HG03354 (cell line): Measurements from ENCODE around the gene CELF4.
A peak's percentile ranks its signal among the peaks of the same experiment; 100 is the strongest.
"Not testable (repeated sequence)": the region's sequence is repeated elsewhere in the genome, so short reads cannot be mapped to it uniquely, and the experiment has no call there.

Experiments
- ATAC-seq: cut with Tn5 transposase; IDR thresholded peaks from one replicate; pipeline ENCODE4 v1.9.1; 2021; ENCODE audit warnings: mild to moderate bottlenecking; ENCODE audit not compliant: unreplicated experiment, poor library complexity, severe bottlenecking

The CELF4 gene

DNA sequence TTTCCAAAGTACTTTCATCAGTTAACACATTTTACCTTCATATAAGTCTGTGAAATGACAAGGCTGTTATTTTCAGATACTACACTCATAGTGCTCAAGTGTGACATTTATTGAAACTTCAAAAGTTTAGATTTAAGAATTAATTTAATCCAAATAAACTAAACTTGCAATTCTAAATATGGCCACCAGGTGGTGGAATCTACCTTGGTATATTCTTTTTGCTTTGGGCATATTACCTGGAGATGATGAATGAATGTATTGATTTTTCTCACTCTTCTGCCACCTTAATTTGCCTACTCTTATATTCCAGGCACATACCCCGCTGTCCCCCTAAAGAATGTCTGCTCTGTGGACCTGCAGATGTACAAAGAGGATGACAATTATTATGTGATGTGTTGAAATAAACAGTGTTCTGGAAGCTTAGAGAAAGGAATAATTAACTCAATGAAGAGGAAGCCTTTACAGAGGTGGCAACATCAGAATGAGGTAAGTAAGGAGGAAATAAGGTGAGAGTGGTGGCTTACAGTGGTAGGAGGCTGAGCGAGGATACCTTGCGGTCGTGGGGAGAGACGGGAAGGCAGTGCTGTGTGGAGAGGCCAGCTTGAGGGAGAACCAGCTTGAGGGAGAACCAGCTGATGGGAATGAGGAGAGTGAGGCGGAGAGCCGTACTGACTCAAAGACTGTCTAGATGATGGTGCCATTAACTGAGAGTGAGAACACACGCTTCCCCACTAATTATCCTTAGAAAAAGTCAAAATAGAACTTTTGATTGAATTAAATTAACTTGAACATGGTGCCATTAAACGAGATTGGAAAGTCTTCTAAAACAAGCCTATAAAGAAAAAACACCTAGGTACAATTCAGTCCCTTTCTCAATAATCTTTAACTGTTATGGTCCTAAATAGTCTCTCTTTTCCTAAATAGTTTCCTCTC lies 179.5 kb downstream of the CELF4 start:
- no peak for ATAC-seq

DNA sequence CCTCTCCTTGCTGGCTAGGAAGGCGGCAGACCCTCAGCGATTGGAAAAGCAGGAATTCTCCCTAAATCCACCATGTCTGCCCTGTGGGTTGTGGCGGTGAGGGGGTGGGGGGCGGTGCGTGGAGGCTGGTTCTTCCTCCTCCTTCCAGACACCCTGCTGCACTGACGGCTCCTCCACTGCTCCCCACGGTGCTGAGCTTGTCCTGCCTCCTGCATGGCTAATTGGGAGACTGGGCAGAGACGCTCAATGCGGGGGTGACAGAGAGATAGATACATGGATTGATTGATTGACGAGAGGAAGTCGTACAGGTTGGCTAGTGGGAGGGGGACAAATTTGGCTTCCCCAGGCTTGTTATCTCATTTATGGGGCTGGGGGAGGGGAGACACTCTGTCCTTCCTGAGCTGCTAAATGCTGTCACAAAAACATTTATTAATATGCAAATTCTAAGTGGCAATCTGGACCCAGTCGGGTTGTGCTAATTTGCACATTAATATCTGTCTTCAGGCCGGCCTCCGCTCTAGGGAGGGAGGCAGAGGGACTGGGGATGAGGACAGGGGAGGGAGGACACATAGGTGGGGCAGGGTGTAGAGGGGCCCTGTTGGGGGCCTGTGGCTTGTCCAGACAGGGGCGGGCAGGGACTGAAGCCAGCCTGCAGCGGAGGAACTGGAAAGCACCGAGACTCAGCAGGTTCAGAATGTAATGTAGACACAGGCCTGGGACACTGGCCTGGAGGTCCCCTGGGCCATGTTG lies 181.6 kb downstream of the CELF4 start:
- ATAC-seq, result no peak

DNA sequence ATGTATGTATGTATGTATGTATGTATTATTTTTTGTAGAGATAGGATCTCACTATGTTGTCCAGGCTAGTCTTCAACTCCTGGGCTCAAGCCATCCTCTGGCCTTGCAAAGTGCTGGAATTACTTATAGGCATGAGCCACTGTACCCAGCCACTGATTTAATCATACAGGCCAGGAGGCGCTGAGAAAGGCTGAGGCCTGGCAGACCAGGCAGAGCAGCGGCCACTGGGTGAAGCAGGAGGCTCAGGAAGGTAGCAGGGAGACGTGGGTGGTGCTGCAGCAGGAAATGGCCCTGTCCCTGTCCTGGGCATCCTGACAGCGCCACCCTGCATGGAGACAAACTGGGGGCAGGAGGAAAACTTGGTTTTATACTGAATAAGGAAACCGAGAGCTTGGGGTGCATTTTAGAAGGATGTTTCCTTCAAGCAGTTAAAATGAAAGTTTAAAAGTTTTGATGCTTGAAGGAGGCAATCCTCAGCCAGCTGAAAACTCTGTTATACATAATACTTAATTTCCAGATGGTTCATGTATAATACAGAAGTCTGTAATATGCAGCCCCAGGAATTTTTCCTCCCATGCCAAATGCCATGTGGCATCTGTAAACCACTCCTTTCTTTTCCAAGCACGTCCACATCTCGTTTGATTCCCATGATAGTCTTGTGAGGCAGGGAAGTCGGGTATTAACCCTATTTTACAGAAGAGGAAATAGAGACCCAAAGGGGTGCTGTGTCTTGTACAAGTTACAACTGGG lies 182.4 kb downstream of the CELF4 start:
- ATAC-seq, result no peak

- ATAC-seq, result no peak
These were observed 184.0 kb downstream of the CELF4 start for GRCh38 chr18:37381554-37381953.

DNA sequence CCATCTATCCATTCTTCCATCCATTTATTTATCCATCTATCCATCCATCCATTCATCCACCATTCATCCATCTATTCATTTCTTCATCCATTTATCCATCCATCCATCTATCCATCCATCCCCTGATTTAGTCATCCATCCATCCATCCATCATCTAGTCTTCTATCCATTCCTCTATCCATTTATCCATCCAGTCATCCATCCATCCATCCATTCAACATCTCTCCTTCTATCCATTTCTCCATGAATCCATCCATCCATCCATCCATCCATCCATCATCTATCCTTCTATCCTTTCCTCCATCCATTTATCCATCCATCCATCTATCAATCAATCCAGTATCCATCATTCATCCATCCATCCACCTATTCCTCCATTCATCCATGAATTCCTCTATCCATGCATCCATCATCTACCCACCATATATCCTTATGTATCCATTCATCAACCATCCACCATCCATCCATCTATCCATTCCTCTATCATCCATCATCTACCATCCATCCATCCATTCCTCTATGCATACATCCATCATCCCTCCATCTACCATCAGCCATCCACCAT lies 185.0 kb downstream of the CELF4 start:
- no peak for ATAC-seq

DNA sequence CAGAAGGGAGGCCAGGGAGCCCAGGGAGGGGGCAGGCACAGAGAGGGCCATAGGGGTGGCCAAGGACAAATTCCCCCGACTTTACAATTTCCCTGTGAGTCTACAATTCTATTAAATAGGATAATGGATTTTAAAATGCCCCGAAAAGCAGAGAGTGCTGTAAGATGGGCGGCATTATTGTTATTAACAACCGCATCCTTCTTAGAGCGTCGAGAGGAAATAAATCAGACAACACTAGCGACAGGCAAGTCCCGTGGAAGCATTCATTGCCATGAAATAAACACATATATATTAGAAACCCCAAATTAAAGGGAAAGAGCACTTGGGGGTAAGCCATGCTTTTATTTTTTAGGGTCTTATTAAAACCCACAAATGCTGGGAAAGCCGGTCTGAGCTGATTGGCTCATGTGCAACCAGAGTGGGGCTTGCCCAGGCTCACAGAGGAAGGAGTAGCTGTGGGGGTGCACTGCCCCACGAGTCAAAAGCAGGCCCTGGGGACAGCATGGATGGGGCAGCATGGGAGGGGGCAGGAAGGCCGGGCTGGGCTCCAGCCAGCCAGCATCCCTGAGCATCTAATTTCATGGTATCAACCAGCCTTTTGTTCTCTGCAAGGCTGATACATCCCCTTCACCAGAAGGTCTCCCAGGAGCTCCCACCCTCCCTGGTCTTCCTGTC lies 187.1 kb downstream of the CELF4 start:
- ATAC-seq, result no peak

DNA sequence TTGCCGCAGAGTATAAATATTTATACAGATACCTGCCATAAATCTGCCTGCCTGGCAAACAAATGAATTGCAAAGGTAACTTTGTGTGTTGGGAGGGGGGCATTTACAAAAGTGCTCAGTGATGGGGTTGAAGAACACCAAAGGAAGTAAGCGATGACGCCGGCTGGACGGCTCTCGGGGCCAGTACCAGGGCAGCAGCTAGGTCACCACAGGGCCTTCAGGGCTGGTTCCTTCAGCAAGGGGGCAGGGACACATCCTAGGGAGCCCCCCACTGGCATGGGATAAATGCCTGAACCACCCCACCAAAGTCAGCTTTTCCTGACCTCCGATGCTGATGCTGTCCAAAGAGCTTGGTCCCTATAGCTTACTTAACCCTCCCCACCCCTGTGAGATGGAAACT lies 190.4 kb downstream of the CELF4 start:
- no peak for ATAC-seq

- no peak for ATAC-seq
These were observed 197.3 kb downstream of the CELF4 start for GRCh38 chr18:37368110-37368954.

DNA sequence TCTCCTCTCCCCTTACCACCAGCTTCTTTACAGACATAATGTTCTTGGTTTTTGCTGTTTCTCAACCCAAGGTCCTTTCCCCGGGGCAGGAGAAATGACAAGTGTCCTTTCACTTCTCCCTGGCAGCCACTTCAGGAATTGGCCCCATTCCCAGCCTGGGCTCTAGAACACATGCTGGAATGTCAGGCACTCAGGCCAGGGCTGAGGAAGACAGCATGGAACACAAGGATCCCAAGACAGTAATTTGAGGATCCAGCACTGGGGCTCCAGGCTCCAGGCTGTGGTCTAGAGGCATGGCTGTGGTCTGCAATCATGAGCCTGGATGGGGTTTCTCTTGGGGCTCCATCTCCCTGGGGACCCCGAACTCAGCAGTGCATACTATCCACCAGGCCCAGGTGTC lies 201.4 kb downstream of the CELF4 start:
- no peak for ATAC-seq

DNA sequence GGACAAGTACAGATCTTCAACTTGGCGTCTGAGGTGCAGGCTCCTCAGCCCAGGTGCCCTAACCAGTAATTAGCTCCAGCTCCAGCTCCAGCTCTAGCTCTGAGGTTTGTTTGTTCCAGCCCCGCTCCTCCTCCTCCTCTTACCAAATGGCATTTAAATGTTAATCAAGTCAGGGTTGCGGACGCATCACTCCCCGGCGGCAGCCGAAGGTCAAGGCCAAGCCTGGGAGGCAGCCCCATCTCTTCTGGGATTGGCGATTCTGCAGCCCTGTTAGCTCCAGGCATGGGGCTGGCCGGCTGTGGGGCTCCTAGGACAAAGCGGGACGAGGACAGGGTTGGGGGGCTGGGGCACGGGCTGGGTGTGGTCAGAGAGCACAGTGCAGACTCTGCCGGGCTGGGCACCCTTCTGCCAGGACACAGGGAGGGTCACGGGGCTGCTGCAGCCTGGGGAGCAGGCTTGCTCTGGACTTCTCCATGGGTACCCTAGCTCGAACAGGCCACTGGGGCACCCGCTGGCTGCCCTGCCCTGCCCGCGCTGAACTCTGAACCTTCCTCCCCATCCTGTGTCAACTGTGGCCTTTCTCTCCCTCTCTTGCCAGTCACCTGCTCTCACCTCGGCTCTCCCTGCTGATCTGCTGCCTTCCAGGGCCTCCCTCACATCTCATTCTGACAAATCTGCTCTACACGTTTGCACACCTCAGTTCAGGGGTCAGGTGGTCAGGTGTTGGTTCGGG lies 203.3 kb downstream of the CELF4 start:
- no peak for ATAC-seq

- ATAC-seq, result no peak
These were observed 204.1 kb downstream of the CELF4 start for GRCh38 chr18:37361335-37362157.

DNA sequence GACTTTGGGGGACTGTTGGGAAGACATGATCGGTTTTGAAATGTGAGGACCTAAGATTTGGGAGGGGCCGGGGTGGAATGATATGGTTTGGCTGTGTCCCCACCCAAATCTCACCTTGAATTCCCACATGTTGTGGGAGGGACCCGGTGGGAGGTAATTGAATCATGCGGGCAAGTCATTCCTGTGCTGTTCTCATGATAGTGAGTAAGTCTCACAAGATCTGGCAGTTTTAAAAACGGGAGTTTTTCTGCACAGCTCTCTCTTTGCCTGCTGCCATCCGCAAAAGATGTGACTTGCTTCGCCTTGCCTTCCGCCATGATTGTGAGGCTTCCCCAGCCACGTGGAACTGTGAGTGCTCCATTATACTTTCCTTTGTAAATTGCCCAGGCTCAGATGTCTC lies 207.5 kb downstream of the CELF4 start:
- not testable (repeated sequence) for ATAC-seq

- no peak for ATAC-seq
These were observed 209.8 kb downstream of the CELF4 start for GRCh38 chr18:37355772-37356171.

- no peak for ATAC-seq
These were observed 214.5 kb downstream of the CELF4 start for GRCh38 chr18:37351110-37351509.

GRCh38 chr18:37348729-37349128 lies 216.9 kb downstream of the CELF4 start:
- ATAC-seq, result no peak

DNA sequence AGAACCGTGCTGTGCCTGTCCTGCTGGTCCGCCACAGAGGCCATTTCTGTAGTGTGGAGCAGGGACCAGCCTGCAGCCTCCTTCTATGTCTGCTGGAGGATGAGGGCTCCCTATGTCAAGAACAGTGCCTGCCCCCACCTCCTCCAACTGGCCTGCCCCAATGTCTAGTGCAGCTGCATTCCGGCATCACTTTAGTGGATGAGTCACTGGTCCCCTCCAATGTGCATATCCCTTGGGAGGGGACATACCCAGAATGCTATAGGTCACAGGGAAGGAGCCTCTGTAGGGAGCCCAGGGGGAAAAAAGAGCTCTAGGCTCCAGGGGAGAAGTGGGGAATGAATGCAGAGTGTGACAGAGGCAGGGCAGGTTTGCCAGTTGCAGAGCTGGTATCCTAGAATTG lies 219.6 kb downstream of the CELF4 start:
- no peak for ATAC-seq

GRCh38 chr18:37343542-37343851 lies 222.1 kb downstream of the CELF4 start:
- ATAC-seq, result peak; percentile 18
